Stimulated activated CD4-positive, alpha-beta T cell treated with anti-CD3 and anti-CD28 coated beads, Interleukin-1b, Interleukin-23, amount 100 ng/mL, for 4 hours (primary cell): Measurements from ENCODE around the gene WDHD1.
"Not testable (repeated sequence)": the region's sequence is repeated elsewhere in the genome, so short reads cannot be mapped to it uniquely, and the experiment has no call there.

Experiments
- DNase-seq, 2 donors: peaks; one replicate each; pipeline ENCODE4 v3.0.0-alpha.2; 2020; ENCODE audit warnings: low read depth in 2 of 2

The WDHD1 gene

GRCh38 chr14:54953609-54954008 lies 73.3 kb downstream of the WDHD1 start:
- DNase-seq = not testable (repeated sequence)

DNA sequence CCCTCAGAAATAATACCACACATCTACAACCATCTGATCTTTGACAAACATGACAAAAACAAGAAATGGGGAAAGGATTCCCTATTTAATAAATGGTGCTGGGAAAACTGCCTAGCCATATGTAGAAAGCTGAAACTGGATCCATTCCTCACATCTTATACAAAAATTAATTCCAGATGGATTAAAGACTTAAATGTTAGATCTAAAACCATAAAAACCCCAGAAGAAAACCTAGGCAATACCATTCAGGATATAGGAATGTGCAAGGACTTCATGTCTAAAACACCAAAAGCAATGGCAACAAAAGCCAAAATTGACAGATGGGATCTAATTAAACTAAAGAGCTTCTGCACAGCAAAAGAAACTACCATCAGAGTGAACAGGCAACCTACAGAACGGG lies 74.1 kb downstream of the WDHD1 start:
- not testable (repeated sequence) for DNase-seq

DNA sequence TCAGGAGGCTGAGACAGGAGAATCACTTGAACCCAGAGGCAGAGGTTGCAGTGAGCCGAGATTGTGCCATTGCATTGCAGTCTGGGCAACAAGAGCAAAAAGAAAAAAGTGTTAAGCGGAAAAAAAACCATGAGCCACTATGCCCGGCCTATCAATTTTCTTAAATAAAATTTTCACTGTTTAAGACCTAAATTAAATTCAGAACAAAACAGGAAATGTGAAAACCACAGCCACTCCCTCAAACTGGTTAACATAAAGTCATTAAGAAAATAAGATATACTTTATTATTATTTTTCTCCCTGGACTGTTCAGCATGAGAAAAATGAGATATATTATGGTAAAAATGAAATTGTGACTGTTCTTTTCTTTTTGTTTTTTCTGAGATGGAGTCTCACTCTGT lies 79.7 kb downstream of the WDHD1 start:
- DNase-seq = no peak

DNA sequence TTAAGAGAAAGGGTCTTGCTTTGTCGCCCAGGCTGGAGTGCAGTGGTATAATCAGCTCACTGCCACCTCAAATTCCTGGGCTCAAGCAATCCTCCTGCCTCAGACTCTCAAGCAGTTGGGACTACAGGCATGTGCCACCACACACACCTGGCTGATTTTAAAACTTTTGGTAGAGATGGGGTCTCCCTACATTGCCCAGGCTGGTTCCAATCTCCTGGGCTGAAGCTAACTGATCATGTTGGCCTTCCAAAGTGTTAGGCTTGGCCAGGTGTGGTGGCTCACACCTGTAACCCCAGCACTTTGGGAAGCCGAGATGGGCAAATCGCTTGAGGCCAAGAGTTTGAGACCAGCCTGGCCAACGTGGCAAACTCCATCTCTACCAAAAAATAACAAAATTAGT lies 80.4 kb downstream of the WDHD1 start:
- no peak for DNase-seq

- DNase-seq = no peak
Observed at GRCh38 chr14:54944737-54945391, 82.0 kb downstream of the WDHD1 start.

DNA sequence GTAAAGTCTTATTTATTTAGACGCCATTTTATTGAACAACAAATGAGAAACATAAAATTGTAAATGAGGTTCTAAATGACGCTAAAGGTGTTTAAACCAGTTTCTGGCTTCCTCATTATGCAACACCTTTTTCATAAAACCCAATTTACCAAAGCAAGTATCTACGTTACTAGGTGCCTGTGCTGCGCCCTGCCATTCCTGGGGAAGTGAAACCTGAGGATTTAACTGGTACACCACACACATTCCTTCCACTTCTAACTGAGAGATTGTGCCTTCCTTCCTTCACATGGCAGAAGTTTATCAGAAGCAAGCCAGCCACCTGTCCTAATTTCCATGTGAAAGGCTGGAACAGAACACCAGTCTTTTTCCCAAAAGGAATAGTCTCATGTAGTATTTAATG lies 84.0 kb downstream of the WDHD1 start:
- no peak for DNase-seq

- no peak for DNase-seq
Observed at GRCh38 chr14:54936816-54937215, 90.1 kb downstream of the WDHD1 start.

DNA sequence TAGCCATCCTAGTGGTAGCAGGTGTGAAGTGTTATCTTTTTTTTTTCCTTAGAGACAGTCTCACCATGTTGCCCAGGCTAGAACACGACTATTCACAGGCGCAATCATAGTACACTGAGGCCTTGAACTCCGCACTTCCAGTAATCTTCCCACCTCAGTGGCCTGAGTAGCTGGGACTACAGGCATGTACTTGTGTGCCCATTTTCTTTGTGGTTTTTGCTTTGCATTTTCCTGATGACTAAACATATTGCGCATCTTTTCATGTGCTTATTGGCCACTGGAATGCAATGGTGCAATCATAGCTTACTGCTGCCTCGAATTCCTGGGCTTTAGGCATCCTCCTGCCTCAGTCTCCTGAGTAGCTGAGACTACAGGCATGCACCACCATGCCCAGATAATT lies 90.9 kb downstream of the WDHD1 start:
- DNase-seq = no peak

DNA sequence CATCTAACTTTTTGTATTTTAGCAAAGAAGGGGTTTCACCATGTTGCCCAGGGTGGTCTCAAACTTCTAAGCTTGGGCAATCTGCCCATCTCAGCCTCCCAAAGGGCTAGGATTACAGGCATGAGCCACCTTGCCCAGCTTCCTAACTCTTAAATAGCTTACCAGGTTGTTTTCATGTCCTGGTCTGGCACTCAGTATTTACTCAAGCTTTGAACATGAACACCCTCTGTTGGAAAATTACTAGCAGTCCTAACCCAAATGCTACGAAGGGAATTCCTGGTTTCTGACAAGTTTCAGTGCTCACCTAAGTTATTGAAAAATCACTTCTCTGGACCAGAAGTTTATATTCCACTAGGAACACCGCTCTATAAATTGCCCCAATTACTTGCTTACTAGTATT lies 91.8 kb downstream of the WDHD1 start:
- no peak for DNase-seq

GRCh38 chr14:54933006-54933405 lies 93.9 kb downstream of the WDHD1 start:
- DNase-seq = no peak

DNA sequence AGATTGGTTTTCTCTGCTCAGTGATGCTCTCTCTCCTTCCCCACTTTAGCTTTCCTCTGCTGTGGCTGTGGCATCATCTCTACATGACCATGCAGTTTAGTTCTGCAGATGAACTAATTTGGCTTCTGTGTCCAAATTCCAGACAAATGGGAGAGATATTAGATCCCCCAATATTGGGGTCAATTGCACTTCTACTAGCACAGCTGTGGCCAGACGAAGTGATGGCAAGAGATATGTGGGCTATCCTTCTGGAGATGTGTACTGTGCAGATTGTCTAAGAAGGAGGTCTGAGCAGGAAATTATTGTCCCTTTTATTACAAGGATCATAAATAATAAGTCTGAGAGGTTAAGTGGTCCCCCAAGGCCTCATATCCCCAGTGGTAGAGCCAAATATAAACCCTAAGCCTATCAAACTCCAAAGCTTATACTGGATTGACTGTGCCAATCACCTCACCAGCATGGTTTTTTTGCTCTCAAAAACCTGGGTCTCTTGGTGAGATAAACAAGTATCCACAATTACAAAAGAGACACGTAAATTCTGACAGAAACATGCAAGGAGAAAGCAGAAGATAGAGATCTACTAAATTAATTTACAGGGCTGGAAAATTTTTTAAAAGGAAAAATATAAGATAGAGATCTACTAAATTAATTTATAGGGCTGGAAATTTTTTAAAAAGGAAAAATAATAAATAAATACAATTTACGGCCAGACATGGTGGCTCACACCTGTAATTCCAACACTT lies 95.1 kb downstream of the WDHD1 start:
- DNase-seq = no peak

DNA sequence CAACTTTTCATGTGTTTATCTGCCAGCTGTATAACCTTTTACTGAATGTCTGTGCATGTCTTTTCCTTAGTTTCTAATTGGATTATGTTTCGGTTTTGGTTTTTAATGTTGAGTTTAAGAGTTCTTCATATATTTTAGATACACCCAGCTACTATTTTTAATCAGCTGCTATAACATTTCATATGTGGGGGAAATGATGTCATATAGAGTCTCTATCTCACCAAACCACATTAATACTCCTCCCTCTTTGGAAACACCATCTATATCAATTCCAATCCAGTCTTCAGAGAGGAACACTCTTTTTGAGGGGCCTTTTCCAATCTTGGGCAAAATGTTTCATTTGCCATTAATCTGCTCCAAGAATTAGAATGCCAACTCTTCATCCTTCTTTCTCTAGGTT lies 95.8 kb downstream of the WDHD1 start:
- DNase-seq = no peak

DNA sequence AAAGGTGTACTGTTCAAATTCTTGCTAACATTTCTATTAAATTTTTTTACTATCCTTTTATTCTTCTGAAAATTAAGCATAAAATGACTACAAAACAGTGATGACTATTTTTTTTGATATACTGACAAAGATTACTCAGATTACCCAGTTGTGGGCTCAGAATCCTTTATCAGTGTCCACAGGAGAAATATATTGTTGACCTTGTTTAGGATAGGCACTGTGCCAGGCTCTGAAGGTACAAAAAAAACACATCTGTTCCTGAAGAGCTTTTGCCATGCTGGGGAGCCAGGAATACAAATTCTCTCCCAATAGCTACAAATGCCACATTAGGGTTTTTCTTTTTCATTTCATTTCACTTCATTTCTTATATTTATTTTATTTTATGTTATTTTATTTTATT lies 97.3 kb downstream of the WDHD1 start:
- DNase-seq = no peak

- no peak for DNase-seq
Observed at GRCh38 chr14:54928216-54928615, 98.7 kb downstream of the WDHD1 start.

DNA sequence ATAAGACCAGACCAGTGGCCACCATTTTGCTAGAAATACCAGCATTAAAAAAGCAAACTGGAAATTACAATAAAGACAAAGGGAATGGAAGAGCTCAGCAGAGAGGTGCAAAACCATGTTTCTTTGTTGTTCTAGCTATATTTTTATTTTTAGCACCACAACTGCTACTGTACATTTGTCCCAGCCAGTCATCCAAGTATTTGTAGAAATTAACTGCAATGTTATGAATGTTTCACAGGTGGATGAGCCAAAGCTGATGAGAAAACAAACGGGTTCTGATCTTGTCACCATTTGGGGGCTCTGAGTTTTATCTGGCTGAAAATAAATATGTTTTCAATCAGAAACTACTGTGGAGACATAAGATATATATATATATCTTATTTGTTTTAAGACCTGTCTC lies 99.3 kb downstream of the WDHD1 start:
- DNase-seq = no peak

- not testable (repeated sequence) for DNase-seq
Observed at GRCh38 chr14:54926570-54926969, 100.3 kb downstream of the WDHD1 start.

GRCh38 chr14:54922598-54922997 lies 104.3 kb downstream of the WDHD1 start:
- no peak for DNase-seq

DNA sequence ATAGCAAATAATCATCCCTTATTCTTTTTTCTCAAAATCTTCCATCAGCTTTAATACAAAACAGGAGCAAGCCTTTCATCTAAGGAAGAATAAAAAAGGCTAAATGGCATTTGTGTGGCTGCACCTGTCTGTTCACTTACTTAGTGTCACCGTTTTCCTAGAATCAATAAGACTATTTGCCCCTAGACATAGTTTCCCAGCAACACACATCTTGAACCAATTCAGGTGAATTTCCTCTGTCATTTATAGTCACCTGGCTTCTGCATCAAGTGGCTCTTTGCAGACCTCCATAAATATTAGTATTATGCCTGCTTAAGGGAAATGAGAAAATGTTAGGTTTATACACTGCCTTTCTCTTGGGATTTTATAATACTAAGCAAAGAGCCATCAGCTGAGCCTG lies 106.8 kb downstream of the WDHD1 start:
- no peak for DNase-seq

- DNase-seq = no peak
Observed at GRCh38 chr14:54919330-54919729, 107.6 kb downstream of the WDHD1 start.

DNA sequence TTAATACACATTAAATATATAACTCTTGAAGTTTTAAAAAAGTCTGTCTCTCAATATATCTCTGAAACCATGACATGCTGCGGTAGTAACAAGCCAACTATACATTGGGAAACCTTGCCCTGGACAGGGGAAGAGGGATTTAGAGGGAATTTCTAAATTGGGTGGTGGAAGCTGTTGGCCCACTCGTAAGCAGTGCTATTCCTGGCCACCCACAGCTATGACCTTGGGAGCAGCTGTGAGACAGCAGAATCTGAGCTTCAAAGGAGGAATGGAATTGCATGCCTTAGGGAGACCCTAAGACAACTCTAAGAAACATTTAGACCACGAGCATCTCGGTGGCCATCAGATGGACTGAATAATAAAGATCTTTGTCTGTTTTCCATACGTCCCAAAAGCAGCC lies 108.5 kb downstream of the WDHD1 start:
- no peak for DNase-seq

GRCh38 chr14:54916101-54916500 lies 110.8 kb downstream of the WDHD1 start:
- no peak for DNase-seq

- no peak for DNase-seq
Observed at GRCh38 chr14:54909817-54910558, 116.9 kb downstream of the WDHD1 start.

DNA sequence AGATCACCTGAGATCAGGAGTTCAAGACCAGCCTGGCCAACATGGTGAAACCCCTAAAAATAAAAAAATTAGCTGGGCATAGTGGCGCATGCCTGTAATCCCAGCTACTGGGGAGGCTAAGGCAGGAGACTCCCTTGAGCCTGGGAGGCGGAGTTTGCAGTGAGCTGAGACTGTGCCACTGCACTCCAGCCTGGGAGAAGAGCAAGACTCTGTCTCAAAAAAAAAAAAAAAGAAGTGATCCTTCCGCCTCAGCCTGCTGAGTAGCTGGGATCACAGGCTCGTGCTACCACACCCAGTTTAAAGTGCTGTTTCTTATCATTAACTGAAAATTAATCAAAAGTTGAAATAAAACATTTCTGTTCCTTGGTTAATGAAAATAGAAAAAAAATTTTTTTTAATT lies 117.9 kb downstream of the WDHD1 start:
- not testable (repeated sequence) for DNase-seq
